Left ventricle myocardium inferior (tissue), 1 donor: Measurements from ENCODE around the gene SOX2. TPM values are rescaled to one million over a fixed set of nuclear protein-coding genes. Genes with fewer than 3 reads are reported as not detected.

Experiments used
- DNase-seq: peaks from one replicate; pipeline ENCODE4 v3.0.0-alpha.2; 2020
- H3K27ac ChIP-seq: fragments of 200-600 bp; replicated peaks from 2 replicates; pipeline ENCODE4 v1.8.0; 2021
- H3K27me3 ChIP-seq: fragments of 200-600 bp; 2 replicates; pipeline ENCODE4 v1.8.0; 2021; ENCODE audit warnings: low read depth
- H3K36me3 ChIP-seq: fragments of 200-600 bp; 2 replicates; pipeline ENCODE4 v1.8.0; 2021
- H3K4me1 ChIP-seq: fragments of 200-600 bp; 2 replicates; pipeline ENCODE4 v1.8.0; 2021
- H3K4me3 ChIP-seq: fragments of 200-600 bp; 2 replicates; pipeline ENCODE4 v1.8.0; 2021; ENCODE audit warnings: mild to moderate bottlenecking, moderate library complexity
- H3K9me3 ChIP-seq: fragments of 200-600 bp; replicated peaks from 2 replicates; pipeline ENCODE4 v1.8.0; 2021
- intact Hi-C: fragments of 100-400 bp; cut with micrococcal nuclease; formaldehyde crosslinking; loops from one replicate; pipeline ENCODE4 v1.11.0; 2022
- total RNA-seq: library from RNA; stranded (reverse); fragmentation: NEBNext Ultra II Directional; extraction: Animal tissue kit (Norgen Biotek cat#: 25700); gene quantifications from one replicate; pipeline ENCODE4 v1.2.1, GENCODE V29; 2021
- TF ChIP-seq, protein P1 (sequence below): fragments of 200-600 bp; IDR thresholded peaks from 2 replicates; pipeline ENCODE4 v1.8.0; 2021; ENCODE audit warnings: antibody characterized with exemption, mild to moderate bottlenecking, borderline replicate concordance
- donor health status: DM: no; HTN: yes; CAD: no; lungs with severe emphysema.

Gene SOX2
- total RNA-seq, 1 donor from 2014 or later, result 0.16 TPM

- H3K4me3 ChIP-seq, result no peak overlapping the region
- H3K27me3 ChIP-seq, result peaks cover 100% of the 10 kb centered on the region
- H3K9me3 ChIP-seq, result no peaks in the 10 kb centered on the region
- no peak overlapping the region for H3K27ac ChIP-seq
- intact Hi-C loops, result loop anchor here (10.0 kb wide), 1 partner anchor 977 kb away; no protein-coding TSS in a partner anchor
- DNase-seq, result no peak
- TF ChIP-seq, protein P1, sequence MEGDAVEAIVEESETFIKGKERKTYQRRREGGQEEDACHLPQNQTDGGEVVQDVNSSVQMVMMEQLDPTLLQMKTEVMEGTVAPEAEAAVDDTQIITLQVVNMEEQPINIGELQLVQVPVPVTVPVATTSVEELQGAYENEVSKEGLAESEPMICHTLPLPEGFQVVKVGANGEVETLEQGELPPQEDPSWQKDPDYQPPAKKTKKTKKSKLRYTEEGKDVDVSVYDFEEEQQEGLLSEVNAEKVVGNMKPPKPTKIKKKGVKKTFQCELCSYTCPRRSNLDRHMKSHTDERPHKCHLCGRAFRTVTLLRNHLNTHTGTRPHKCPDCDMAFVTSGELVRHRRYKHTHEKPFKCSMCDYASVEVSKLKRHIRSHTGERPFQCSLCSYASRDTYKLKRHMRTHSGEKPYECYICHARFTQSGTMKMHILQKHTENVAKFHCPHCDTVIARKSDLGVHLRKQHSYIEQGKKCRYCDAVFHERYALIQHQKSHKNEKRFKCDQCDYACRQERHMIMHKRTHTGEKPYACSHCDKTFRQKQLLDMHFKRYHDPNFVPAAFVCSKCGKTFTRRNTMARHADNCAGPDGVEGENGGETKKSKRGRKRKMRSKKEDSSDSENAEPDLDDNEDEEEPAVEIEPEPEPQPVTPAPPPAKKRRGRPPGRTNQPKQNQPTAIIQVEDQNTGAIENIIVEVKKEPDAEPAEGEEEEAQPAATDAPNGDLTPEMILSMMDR, result no peak
- H3K4me1 ChIP-seq, result peaks cover 43% of the 10 kb centered on the region
- no peaks in the 10 kb centered on the region for H3K36me3 ChIP-seq
Observed at GRCh38 chr3:181707980-181708379, 3.7 kb upstream of the SOX2 start.

- no peak overlapping the region for H3K27ac ChIP-seq
- no peaks in the 10 kb centered on the region for H3K9me3 ChIP-seq
- no peaks in the 10 kb centered on the region for H3K36me3 ChIP-seq
- intact Hi-C loops, result loop anchor here (10.0 kb wide), 1 partner anchor 975 kb away; no protein-coding TSS in a partner anchor
- H3K27me3 ChIP-seq, result peaks cover 100% of the 10 kb centered on the region
- H3K4me1 ChIP-seq, result peaks cover 34% of the 10 kb centered on the region
- no peak overlapping the region for H3K4me3 ChIP-seq
- TF ChIP-seq, protein P1, result peak; percentile 78
- DNase-seq, result peak; percentile 62
Observed at GRCh38 chr3:181709537-181710279, 2.0 kb upstream of the SOX2 start.

GRCh38 chr3:181710345-181711291 is 1.1 kb upstream of the SOX2 start:
- Histone ChIP-seq H3K27ac (no peak overlapping the region), H3K4me3 (peak overlapping the region; percentile 54), H3K27me3 (peaks cover 100% of the 10 kb centered on the region), H3K4me1 (peaks cover 34% of the 10 kb centered on the region), H3K9me3 (no peaks in the 10 kb centered on the region), H3K36me3 (no peaks in the 10 kb centered on the region)
- intact Hi-C loops, result no loop called here
- TF ChIP-seq, protein P1, result no peak
- DNase-seq, result no peak

DNA sequence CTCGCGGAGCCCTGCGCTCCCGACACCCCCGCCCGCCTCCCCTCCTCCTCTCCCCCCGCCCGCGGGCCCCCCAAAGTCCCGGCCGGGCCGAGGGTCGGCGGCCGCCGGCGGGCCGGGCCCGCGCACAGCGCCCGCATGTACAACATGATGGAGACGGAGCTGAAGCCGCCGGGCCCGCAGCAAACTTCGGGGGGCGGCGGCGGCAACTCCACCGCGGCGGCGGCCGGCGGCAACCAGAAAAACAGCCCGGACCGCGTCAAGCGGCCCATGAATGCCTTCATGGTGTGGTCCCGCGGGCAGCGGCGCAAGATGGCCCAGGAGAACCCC is 464 bp downstream of the SOX2 start:
- intact Hi-C loops, result no loop called here
- Histone ChIP-seq H3K27me3 (peaks cover 100% of the 10 kb centered on the region), H3K4me3 (peak overlapping the region; percentile 54), H3K36me3 (no peaks in the 10 kb centered on the region), H3K4me1 (peaks cover 34% of the 10 kb centered on the region), H3K9me3 (no peaks in the 10 kb centered on the region), H3K27ac (peak overlapping the region; percentile 15)
- TF ChIP-seq, protein P1, result no peak
- DNase-seq, result no peak

DNA sequence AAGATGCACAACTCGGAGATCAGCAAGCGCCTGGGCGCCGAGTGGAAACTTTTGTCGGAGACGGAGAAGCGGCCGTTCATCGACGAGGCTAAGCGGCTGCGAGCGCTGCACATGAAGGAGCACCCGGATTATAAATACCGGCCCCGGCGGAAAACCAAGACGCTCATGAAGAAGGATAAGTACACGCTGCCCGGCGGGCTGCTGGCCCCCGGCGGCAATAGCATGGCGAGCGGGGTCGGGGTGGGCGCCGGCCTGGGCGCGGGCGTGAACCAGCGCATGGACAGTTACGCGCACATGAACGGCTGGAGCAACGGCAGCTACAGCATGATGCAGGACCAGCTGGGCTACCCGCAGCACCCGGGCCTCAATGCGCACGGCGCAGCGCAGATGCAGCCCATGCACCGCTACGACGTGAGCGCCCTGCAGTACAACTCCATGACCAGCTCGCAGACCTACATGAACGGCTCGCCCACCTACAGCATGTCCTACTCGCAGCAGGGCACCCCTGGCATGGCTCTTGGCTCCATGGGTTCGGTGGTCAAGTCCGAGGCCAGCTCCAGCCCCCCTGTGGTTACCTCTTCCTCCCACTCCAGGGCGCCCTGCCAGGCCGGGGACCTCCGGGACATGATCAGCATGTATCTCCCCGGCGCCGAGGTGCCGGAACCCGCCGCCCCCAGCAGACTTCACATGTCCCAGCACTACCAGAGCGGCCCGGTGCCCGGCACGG is 991 bp downstream of the SOX2 start:
- Histone ChIP-seq H3K27me3 (peaks cover 100% of the 10 kb centered on the region), H3K4me3 (peak overlapping the region; percentile 54), H3K27ac (peak overlapping the region; percentile 15), H3K9me3 (no peaks in the 10 kb centered on the region), H3K4me1 (peaks cover 34% of the 10 kb centered on the region), H3K36me3 (no peaks in the 10 kb centered on the region)
- no peak for DNase-seq
- intact Hi-C loops, result no loop called here
- TF ChIP-seq, protein P1, result no peak
